GM18499 (cell line): ENCODE results near the gene GALNTL6.

Source experiments
- ATAC-seq: cut with Tn5 transposase; IDR thresholded peaks from one replicate; pipeline ENCODE4 v1.9.1; 2021; ENCODE audit warnings: moderate number of reproducible peaks; ENCODE audit not compliant: insufficient read depth, unreplicated experiment

The GALNTL6 gene

GRCh38 chr4:171983935-171984805 lies 171.0 kb downstream of the GALNTL6 start:
- ATAC-seq: no peak

- no peak for ATAC-seq
Measured at GRCh38 chr4:171985129-171985528, 171.9 kb downstream of the GALNTL6 start.

DNA sequence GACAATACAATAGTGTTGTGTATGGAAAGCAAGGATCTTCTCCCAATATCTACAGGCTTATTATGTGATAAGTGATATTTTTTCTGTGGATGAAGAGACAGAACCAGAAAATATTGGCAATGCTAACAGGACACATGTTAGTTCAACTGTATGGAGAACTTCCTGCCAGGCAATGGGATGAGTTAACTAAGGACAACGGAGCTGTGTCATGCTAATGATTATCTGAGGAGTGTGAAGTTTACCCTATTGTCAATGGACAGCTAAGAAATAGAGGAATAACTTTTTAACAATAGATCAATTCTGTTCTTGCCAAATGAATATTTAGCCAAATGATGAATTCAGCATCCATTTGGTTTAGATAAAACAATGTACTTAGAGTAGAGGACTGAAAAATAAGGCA lies 180.0 kb downstream of the GALNTL6 start:
- ATAC-seq: no peak

GRCh38 chr4:172007889-172008288 lies 194.7 kb downstream of the GALNTL6 start:
- ATAC-seq: no peak

GRCh38 chr4:172009446-172010230 lies 196.4 kb downstream of the GALNTL6 start:
- ATAC-seq: no peak

DNA sequence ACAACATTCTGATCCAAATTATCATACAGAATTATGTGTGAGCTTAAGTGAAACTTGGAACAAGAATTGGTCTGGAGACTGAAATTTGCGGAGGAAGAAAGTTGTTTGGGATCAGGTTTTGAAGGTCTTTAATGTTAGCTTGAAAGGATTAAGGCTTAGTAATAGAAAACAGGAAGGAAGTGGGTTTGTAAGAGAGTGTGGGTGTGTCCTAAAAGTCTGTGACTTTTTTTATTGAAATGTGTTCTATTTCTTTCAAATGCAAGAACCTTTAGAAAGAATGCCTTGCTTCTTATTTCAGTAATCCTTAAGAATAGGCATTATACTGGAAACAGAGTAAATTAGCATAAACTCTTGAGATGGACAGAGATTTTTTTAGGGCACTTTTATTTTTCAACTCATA lies 198.0 kb downstream of the GALNTL6 start:
- no peak for ATAC-seq

DNA sequence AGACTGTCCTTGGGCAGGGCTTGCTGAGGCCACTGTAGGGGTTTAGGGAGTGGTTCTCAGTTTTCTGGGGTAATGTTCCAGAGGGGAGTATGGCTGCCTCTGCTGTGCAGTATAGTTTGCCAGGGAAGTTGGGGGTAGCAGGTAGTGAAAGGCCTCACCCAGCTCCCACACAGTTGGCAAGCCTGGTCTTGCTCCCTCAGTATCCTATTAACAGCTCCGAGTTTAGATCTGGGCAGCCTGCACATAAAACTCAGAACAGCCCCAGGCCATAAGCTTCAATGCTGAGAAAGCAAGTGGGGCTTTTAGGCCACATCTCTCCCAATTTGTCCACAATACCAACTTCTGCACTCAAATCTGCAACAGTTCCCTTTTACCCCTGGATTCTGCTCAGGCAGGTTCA lies 205.2 kb downstream of the GALNTL6 start:
- no peak for ATAC-seq

DNA sequence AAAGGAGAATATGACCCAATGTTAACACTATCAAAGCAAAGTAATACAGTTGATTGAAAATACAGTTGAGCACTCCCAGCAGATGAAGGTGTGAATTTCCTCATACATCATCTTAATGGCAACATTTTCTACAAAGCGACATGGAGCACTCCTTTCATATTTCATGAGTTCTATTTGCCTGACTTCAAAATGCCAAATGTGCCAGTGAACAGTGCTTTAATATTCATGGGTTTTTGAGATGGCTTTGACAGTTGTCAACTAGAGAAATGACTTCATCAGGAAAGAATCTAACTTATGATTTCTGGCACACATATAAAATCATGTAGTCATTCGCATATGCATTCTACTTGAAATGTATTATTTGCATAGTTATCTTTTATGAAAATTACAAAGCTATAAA lies 222.4 kb downstream of the GALNTL6 start:
- no peak for ATAC-seq

- no peak for ATAC-seq
Measured at GRCh38 chr4:172040766-172041165, 227.6 kb downstream of the GALNTL6 start.

- no peak for ATAC-seq
Measured at GRCh38 chr4:172042714-172043114, 229.5 kb downstream of the GALNTL6 start.

DNA sequence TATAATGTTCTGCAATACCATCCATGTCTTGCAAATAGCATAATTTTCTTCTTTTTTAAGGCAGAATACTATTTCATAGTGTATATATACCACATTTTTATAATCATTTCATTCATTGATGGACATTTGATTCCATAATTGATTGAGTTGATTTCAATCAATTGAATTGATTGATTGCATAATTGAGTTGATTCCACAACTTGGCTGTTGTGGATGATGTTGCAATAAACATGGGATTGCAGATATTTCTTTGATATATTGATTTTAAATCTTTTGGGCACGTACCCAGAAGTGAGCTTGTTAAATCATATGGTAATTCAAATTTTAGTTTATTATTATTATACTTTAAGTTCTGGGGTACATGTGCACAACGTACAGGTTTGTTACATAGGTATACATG lies 232.8 kb downstream of the GALNTL6 start:
- no peak for ATAC-seq

- ATAC-seq: no peak
Measured at GRCh38 chr4:172048666-172049065, 235.5 kb downstream of the GALNTL6 start.

GRCh38 chr4:172050911-172051310 lies 237.7 kb downstream of the GALNTL6 start:
- no peak for ATAC-seq

GRCh38 chr4:172055046-172055445 lies 241.8 kb downstream of the GALNTL6 start:
- peak; percentile 86 for ATAC-seq

DNA sequence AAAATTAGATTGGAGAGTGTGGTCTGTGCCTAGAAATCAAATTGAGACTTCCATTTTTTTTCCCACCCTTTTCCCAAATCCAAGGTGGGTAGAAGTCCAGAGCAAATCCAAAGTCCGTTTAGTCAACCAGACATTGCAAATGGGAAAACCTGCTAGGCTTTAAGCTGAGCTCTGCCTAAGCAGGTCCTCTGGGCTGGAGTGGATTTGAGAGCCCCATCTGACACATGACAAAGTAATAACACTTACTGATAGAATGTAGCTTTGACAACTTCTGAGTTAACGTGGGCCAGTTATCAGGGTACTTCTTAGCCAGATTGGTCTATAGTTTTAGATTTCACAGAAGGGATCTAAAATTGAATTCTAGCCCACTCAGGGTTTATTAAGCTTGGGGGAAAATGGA lies 242.3 kb downstream of the GALNTL6 start:
- ATAC-seq: no peak

DNA sequence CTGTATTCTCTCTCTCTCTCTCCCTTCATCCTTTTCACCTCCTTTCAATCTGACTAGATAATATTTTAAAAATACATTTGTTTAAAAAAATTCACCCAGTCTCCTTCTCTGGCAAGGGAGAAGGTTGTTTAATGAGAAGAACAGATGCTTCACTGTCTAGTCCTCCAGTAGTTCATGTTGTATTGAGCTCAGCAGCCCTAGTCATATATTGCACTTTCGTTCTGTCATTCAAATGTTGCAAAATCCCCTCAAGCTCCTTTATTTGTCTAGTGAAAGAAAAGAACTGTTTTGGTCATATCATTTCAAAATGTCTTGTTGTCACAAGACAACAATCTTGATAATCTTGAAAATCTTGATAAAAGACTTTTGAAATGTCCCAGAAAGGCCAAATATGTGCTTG lies 248.0 kb downstream of the GALNTL6 start:
- peak; percentile 72 for ATAC-seq

DNA sequence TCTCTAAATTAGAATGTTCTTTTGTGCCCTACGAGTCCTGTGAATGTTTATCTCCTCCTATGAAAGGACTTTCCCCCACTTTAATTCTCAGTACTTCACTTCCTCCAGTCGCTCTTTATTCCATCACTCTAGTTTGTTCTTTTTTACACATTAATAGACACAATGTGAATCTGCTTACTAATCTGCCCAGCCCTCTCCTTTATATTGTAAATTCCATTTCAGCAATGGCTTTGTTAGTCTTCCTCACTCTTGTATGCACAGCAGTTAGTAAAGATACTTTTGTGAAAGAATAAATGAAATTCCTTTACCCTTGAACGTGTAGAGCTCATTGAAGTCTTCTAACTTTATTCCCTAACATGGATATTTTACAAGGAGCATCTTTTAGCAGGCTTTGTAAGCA lies 255.3 kb downstream of the GALNTL6 start:
- no peak for ATAC-seq

DNA sequence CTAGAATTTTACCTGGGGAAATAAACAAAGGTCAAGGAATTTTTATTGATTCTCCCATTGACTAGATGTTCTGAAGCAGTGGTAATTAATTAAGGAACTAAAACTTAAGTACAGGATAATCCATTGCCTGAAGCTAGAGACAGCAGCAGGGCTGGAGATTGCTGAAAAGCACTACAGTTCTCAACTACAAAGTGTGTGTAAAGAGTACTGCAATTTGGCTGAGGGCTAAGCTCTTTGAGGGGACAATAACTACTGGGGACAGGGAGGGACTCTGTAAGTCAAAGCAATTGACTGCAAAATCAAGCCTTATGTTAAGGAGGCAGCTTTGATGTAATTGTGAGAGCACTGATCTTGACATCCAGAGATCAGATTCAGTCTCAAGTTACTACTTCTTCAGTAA lies 260.4 kb downstream of the GALNTL6 start:
- no peak for ATAC-seq

GRCh38 chr4:172083272-172083671 lies 270.1 kb downstream of the GALNTL6 start:
- ATAC-seq: no peak

DNA sequence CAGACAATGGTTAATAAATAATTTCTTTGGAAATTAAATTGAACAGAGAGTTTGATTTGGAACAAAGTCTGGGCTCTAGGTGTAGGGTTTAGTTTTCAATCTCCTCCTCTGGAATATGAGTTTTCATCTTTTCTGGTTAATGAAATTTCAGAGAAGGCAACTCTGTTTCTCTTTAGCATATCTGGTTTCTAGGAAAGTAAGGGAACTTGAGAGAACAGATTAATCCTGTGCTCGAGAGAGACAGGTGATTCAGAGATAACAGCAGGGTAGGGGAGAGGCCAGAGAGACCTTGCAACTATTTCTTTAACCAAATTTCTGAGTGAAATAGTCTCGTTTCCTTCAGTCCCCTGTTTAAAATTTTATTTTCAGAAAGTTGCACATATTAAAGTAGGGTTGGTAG lies 275.4 kb downstream of the GALNTL6 start:
- no peak for ATAC-seq

DNA sequence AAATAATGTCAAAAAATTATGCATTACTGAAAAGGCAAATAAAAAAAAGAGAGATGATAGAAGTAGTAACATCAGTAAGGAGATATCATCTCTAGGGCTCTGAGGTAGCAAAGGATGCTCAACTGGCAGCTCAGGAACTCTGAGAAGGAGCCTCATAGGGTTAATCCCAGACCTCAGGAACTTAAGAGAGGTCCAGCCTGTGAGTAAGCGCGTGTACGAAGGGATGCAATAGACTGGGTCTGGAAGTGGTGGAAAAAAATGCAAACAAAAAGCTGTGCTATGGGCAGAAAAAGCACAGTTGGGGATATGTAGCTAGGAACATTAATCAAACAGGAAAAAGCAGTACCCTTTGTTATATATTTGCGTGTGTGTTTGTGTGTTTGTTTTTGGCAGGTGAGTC lies 282.0 kb downstream of the GALNTL6 start:
- ATAC-seq: no peak

GRCh38 chr4:172096786-172097185 lies 283.6 kb downstream of the GALNTL6 start:
- ATAC-seq: no peak
